Endodermal cell (in vitro differentiated cells): ENCODE measurements around the gene PRR5L. TPM values are rescaled to one million over a fixed set of nuclear protein-coding genes. Genes with fewer than 3 reads are reported as not detected.

Source experiments
- DNase-seq: peaks from one replicate; pipeline ENCODE4 v3.0.0-alpha.2; 2017
- H3K27ac ChIP-seq: 2 replicates; pipeline ENCODE4 v1.5.1; 2013; ENCODE audit warnings: mild to moderate bottlenecking, low read depth, low read length, moderate library complexity
- H3K27me3 ChIP-seq: 2 replicates; pipeline ENCODE4 v1.6.1; 2013; ENCODE audit warnings: mild to moderate bottlenecking, low read length, moderate library complexity; ENCODE audit not compliant: insufficient read depth, control insufficient read depth, poor library complexity, severe bottlenecking
- H3K36me3 ChIP-seq: 2 replicates; pipeline ENCODE4 v1.7.0; 2013; ENCODE audit warnings: mild to moderate bottlenecking, low read length, moderate library complexity; ENCODE audit not compliant: control insufficient read depth, insufficient read depth
- H3K4me1 ChIP-seq: one replicate; pipeline ENCODE4 v1.7.0; 2013; ENCODE audit warnings: low read length; ENCODE audit not compliant: control insufficient read depth, insufficient read depth
- H3K4me3 ChIP-seq: 2 replicates; pipeline ENCODE4 v1.5.1; 2013; ENCODE audit warnings: mild to moderate bottlenecking, low read length, moderate library complexity
- H3K9ac ChIP-seq: 2 replicates; pipeline ENCODE4 v1.6.1; 2013; ENCODE audit warnings: mild to moderate bottlenecking, low read length, moderate library complexity; ENCODE audit not compliant: poor library complexity, severe bottlenecking; ENCODE audit errors: extremely low read depth
- H3K9me3 ChIP-seq: 2 replicates; pipeline ENCODE4 v1.6.1; 2013; ENCODE audit warnings: mild to moderate bottlenecking, low read length, moderate library complexity; ENCODE audit not compliant: control insufficient read depth
- H3K27ac Mint-ChIP-seq: 2 replicates; pipeline ENCODE4 v1.8.0; 2020; ENCODE audit warnings: mixed read lengths
- H3K27me3 Mint-ChIP-seq: 2 replicates; pipeline ENCODE4 v1.8.0; 2021; ENCODE audit warnings: mild to moderate bottlenecking, mixed read lengths; ENCODE audit not compliant: insufficient read depth
- H3K36me3 Mint-ChIP-seq: 2 replicates; pipeline ENCODE4 v1.8.0; 2020; ENCODE audit warnings: low read depth, mixed read lengths
- H3K4me1 Mint-ChIP-seq: 2 replicates; pipeline ENCODE4 v1.8.0; 2020; ENCODE audit warnings: mixed read lengths
- H3K4me3 Mint-ChIP-seq: 2 replicates; pipeline ENCODE4 v1.8.0; 2020; ENCODE audit warnings: mild to moderate bottlenecking, moderate library complexity, mixed read lengths
- H3K9me3 Mint-ChIP-seq: 2 replicates; pipeline ENCODE4 v1.8.0; 2020; ENCODE audit warnings: mild to moderate bottlenecking, mixed read lengths
- CTCF ChIP-seq: fragments of 200-600 bp; sonication (generic); conservative IDR thresholded peaks from 2 replicates; pipeline ENCODE4 v1.5.0; 2021; ENCODE audit warnings: antibody characterized with exemption, mild to moderate bottlenecking
- WGBS, 2 experiments: methylation state at CpG; one replicate each; pipeline versions ENCODE4 v1.1.5 to v1.1.7; 2013; ENCODE audit warnings: missing lambda C conversion rate in 2 of 2, mixed read lengths in 1 of 2; ENCODE audit not compliant: insufficient coverage in 1 of 2, insufficient read length in 1 of 2; 5-methylcytosine and 5-hydroxymethylcytosine counted together
- total RNA-seq, 2 donors: library from RNA; stranded (reverse); fragmentation: NEBNext Ultra II Directional in 1 of 2; extraction: Animal tissue kit (Norgen Biotek cat#: 25700) in 1 of 2; gene quantifications; 2 replicates in 1 of 2; 3 replicates in 1 of 2; pipeline ENCODE4 v1.2.1, GENCODE V29; 2021

The PRR5L gene
- total RNA-seq, 2 donors from 2014 or later = 5.3 to 7.2 TPM

- Histone ChIP-seq H3K4me3 (no peak overlapping the region), H3K27ac (no peak overlapping the region), H3K9me3 (peaks cover 11% of the 10 kb centered on the region), H3K9ac (no peak overlapping the region), H3K27me3 (peaks cover 65% of the 10 kb centered on the region), H3K4me1 (peaks cover 9% of the 10 kb centered on the region), H3K36me3 (no peaks in the 10 kb centered on the region)
- H3K36me3 Mint-ChIP-seq = no peaks in the 10 kb centered on the region
- no peak overlapping the region for H3K27ac Mint-ChIP-seq
- peaks cover 19% of the 10 kb centered on the region for H3K4me1 Mint-ChIP-seq
- peak; percentile 83 for TF ChIP-seq CTCF
- H3K9me3 Mint-ChIP-seq = peaks cover 3% of the 10 kb centered on the region
- 42% methylated on average over 2 of the region's 2 CpGs; no CpG with 5 or more reads in 1 of the 2 experiments for WGBS, 2 experiments
- DNase-seq = peak; percentile 95
- H3K4me3 Mint-ChIP-seq = no peak overlapping the region
- peaks cover 82% of the 10 kb centered on the region for H3K27me3 Mint-ChIP-seq
Observed at GRCh38 chr11:36469063-36469462, 173.0 kb downstream of the PRR5L start.

GRCh38 chr11:36469881-36470802 lies 174.1 kb downstream of the PRR5L start:
- no peak overlapping the region for H3K9ac ChIP-seq
- TF ChIP-seq CTCF = no peak
- H3K9me3 ChIP-seq = peaks cover 7% of the 10 kb centered on the region
- Mint-ChIP-seq H3K9me3 (peaks cover 3% of the 10 kb centered on the region), H3K27me3 (peaks cover 77% of the 10 kb centered on the region), H3K36me3 (no peaks in the 10 kb centered on the region), H3K4me1 (peaks cover 19% of the 10 kb centered on the region), H3K27ac (no peak overlapping the region), H3K4me3 (no peak overlapping the region)
- no peaks in the 10 kb centered on the region for H3K36me3 ChIP-seq
- H3K27ac ChIP-seq = no peak overlapping the region
- no peak for DNase-seq
- peaks cover 9% of the 10 kb centered on the region for H3K4me1 ChIP-seq
- WGBS, 2 experiments = 95 to 96% methylated on average over 3 to 5 of the region's 5 CpGs
- H3K4me3 ChIP-seq = no peak overlapping the region
- peaks cover 60% of the 10 kb centered on the region for H3K27me3 ChIP-seq

- peaks cover 15% of the 10 kb centered on the region for H3K4me1 Mint-ChIP-seq
- no peak overlapping the region for H3K9ac ChIP-seq
- no peak for TF ChIP-seq CTCF
- WGBS, 2 experiments = 97 to 100% methylated on average over 1 of the region's 1 CpG
- peaks cover 71% of the 10 kb centered on the region for H3K27me3 Mint-ChIP-seq
- DNase-seq = no peak
- peaks cover 9% of the 10 kb centered on the region for H3K4me1 ChIP-seq
- H3K27ac ChIP-seq = no peak overlapping the region
- H3K36me3 Mint-ChIP-seq = no peaks in the 10 kb centered on the region
- H3K4me3 ChIP-seq = no peak overlapping the region
- no peaks in the 10 kb centered on the region for H3K9me3 ChIP-seq
- H3K36me3 ChIP-seq = no peaks in the 10 kb centered on the region
- no peak overlapping the region for H3K27ac Mint-ChIP-seq
- no peaks in the 10 kb centered on the region for H3K9me3 Mint-ChIP-seq
- peaks cover 51% of the 10 kb centered on the region for H3K27me3 ChIP-seq
- H3K4me3 Mint-ChIP-seq = no peak overlapping the region
Observed at GRCh38 chr11:36471577-36471976, 175.5 kb downstream of the PRR5L start.
